Measurements from ENCODE around the gene DCAF6. TPM values are rescaled to one million over a fixed set of nuclear protein-coding genes. Genes with fewer than 3 reads are reported as not detected.
"Not testable (repeated sequence)": the region's sequence is repeated elsewhere in the genome, so short reads cannot be mapped to it uniquely, and the experiment has no call there.

The DCAF6 gene
- total RNA-seq, 2 donors from 2014 or later, result 28.1 to 33.0 TPM

DNA sequence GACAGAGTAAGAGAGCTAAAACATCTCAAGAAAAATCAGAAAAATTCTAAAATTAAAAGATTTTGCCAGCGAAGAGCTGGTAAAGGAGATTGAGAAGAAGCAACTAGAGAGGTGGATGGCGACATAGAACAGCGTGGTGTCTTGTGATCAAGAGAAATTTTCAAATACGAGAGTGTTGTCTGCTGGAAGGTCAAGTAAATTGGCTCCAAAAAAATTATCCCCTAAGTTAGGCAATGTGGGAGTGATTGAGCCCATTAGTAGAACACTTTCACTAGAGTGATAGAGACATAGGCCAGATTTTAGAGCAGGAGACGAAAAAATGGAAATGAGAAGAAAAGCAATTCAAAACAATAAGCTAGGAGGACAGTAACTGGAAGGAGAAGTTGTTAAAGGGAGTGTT, 94.7 kb downstream of the DCAF6 start:
- H3K27ac Mint-ChIP-seq, result no peak overlapping the region
- ATAC-seq, result no peak
- no peaks in the 10 kb centered on the region for H3K9me3 Mint-ChIP-seq

GRCh38 chr1:168031627-168032026, 95.1 kb downstream of the DCAF6 start:
- Mint-ChIP-seq H3K27ac (no peak overlapping the region), H3K9me3 (no peaks in the 10 kb centered on the region), H3K36me3 (no peaks in the 10 kb centered on the region)
- ATAC-seq (no peak), DNase-seq (ENCODE audit: low spot score in 2 of 2) (no peak)

More for the DNA sequence above, 94.7 kb downstream of the DCAF6 start:
- no peaks in the 10 kb centered on the region for H3K36me3 Mint-ChIP-seq
- no peak for DNase-seq (ENCODE audit: low spot score in 2 of 2)

- Mint-ChIP-seq H3K27ac (no peak overlapping the region), H3K36me3 (no peaks in the 10 kb centered on the region), H3K9me3 (no peaks in the 10 kb centered on the region)
- ATAC-seq, result no peak
- DNase-seq (ENCODE audit: low spot score in 2 of 2), result no peak
Measured at GRCh38 chr1:168032029-168032428, 95.5 kb downstream of the DCAF6 start.

GRCh38 chr1:168035345-168035744, 98.9 kb downstream of the DCAF6 start:
- ATAC-seq (no peak), DNase-seq (ENCODE audit: low spot score in 2 of 2) (no peak)
- H3K27ac Mint-ChIP-seq, result no peak overlapping the region
- no peaks in the 10 kb centered on the region for H3K9me3 Mint-ChIP-seq
- no peaks in the 10 kb centered on the region for H3K36me3 Mint-ChIP-seq

DNA sequence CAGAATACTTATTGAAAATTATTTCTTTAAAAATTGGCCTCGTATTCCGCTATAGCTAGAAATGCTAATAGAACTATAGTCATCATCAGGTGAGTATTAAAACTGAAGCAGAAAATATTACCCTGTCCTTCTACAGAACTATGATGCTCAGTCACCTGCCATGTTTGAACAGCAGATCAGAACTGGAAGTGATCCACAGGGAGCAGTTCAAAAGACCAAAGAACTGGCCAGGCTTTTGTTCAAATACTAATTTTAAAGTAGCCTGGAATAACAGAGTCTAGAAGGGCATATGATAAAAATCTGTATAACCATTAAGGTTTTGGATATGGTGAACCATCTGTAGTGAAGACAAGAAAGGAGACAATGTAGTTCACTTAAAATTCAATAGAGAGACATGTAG, 105.9 kb downstream of the DCAF6 start:
- ATAC-seq (no peak), DNase-seq (ENCODE audit: low spot score in 2 of 2) (no peak)
- Mint-ChIP-seq H3K27ac (no peak overlapping the region), H3K9me3 (no peaks in the 10 kb centered on the region), H3K36me3 (peaks cover 0 to 4% of the 10 kb centered on the region in 2 donors)

- H3K27ac Mint-ChIP-seq, result no peak overlapping the region
- ATAC-seq (no peak), DNase-seq (ENCODE audit: low spot score in 2 of 2) (no peak)
- H3K36me3 Mint-ChIP-seq, result peaks cover 0 to 4% of the 10 kb centered on the region in 2 donors
- no peaks in the 10 kb centered on the region for H3K9me3 Mint-ChIP-seq
Measured at GRCh38 chr1:168045311-168045710, 108.8 kb downstream of the DCAF6 start.

- no peak overlapping the region for H3K27ac Mint-ChIP-seq
- ATAC-seq, result no peak
- no peak for DNase-seq (ENCODE audit: low spot score in 2 of 2)
- no peaks in the 10 kb centered on the region for H3K36me3 Mint-ChIP-seq
- no peaks in the 10 kb centered on the region for H3K9me3 Mint-ChIP-seq
Measured at GRCh38 chr1:168050307-168050706, 113.8 kb downstream of the DCAF6 start.

- ATAC-seq (no peak), DNase-seq (ENCODE audit: low spot score in 2 of 2) (no peak)
- Mint-ChIP-seq H3K9me3 (no peaks in the 10 kb centered on the region), H3K36me3 (no peaks in the 10 kb centered on the region), H3K27ac (no peak overlapping the region)
Measured at GRCh38 chr1:168050880-168051279, 114.4 kb downstream of the DCAF6 start.

GRCh38 chr1:168053681-168054080, 117.2 kb downstream of the DCAF6 start:
- H3K9me3 Mint-ChIP-seq, result no peaks in the 10 kb centered on the region
- no peaks in the 10 kb centered on the region for H3K36me3 Mint-ChIP-seq
- DNase-seq (ENCODE audit: low spot score in 2 of 2) (no peak), ATAC-seq (no peak)
- no peak overlapping the region for H3K27ac Mint-ChIP-seq

DNA sequence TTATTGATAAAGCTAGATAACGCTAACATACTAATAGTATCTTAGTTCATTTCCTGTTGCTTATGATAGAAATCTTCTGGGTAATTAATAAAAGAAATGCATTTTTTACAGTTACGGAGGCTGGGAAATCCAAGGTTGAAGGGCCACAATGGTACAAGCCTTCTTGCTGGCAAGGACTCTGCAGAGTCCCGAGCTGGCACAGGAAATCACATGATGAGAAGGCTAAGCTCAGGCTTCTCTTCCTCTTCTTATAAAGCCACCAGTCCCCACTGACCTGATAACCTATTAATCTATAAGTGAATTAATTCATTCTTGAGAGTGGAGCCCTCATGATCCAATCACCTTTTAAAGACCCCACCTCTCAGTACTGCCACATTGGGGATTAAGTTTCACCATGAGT, 117.6 kb downstream of the DCAF6 start:
- Mint-ChIP-seq H3K36me3 (no peaks in the 10 kb centered on the region), H3K9me3 (no peaks in the 10 kb centered on the region), H3K27ac (no peak overlapping the region)
- DNase-seq (ENCODE audit: low spot score in 2 of 2) (no peak), ATAC-seq (no peak)

DNA sequence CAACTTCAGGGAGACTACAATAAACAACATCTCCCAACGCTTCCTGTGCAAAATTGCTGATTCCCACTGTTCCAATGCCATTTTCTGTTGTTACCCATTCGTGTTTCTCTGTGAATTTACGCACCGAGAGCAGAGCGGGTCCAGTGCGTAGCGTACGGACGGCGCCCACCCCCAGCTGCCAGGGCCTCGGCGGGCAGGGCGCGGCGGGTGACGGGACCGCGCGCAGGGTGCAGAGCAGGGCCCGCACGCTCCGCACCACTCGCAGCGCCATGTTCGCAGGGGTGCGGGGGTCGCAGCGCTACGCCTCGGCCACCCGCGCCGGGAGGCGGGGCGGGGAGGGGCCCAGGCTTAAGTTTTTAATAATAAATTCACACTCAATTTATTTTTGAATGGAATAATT, 119.7 kb downstream of the DCAF6 start:
- DNase-seq (ENCODE audit: low spot score in 2 of 2); H3K9me3 Mint-ChIP-seq; H3K36me3 Mint-ChIP-seq; H3K27ac Mint-ChIP-seq: not testable (repeated sequence)
- peak; percentile 52 to 63 for ATAC-seq

DNA sequence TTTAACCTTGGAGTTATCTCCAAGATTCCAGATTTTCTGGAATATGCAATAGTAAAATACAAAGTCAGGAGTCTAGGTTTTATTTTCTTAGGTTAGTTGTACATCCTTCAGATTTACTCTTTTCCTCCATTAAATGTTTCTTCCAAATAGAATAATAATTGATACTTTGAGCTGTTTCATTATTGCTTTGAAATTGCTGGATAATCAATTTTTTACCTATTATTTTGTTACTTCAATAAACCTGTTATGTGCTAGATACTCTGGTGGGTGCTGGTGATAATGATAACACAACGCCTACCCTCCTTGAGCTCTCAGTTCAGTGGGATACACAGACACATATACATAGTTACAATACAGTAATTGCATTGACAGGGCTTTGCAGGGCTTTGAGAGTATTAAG, 120.9 kb downstream of the DCAF6 start:
- Mint-ChIP-seq H3K27ac (no peak overlapping the region), H3K36me3 (no peaks in the 10 kb centered on the region), H3K9me3 (no peaks in the 10 kb centered on the region)
- DNase-seq (ENCODE audit: low spot score in 2 of 2) (no peak), ATAC-seq (no peak)

DNA sequence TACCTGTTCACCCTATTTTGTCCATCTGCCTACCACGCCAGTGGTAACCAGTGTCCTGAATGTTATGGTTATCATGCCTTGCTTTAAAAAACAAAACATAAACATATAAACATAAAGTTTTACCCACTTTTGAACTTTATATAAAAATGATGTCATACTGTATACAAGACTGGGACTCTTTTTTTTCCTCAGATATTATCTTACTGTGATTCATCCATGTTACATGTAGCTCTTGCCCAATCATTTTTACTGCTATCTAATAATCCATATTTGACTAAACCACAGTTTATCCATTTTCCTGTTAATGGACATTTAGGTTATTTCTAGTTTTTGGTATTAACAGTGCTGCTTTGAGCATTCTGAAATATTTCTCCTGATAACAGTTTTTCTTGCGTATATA, 121.4 kb downstream of the DCAF6 start:
- no peaks in the 10 kb centered on the region for H3K9me3 Mint-ChIP-seq
- DNase-seq (ENCODE audit: low spot score in 2 of 2) (no peak), ATAC-seq (no peak)
- H3K36me3 Mint-ChIP-seq, result no peaks in the 10 kb centered on the region
- H3K27ac Mint-ChIP-seq, result no peak overlapping the region

DNA sequence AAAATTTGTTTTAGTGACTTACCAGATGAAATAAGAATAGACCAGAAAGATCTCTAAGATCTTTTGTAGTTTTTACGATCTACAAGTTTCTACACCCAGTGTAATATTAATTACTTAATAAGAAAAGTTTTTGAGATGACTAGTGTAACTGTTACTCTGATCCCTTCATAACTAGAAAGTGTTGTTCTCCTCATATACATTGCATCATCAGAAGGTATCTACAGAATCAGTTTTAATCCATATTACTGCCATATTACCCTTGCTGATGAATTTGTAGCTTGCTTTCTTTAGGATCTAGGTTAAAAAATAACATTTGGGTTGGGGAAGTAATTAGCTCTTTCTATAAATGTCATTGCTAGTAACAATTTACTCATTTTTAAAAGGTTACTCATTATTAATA, 127.7 kb downstream of the DCAF6 start:
- Mint-ChIP-seq H3K9me3 (no peaks in the 10 kb centered on the region), H3K27ac (no peak overlapping the region), H3K36me3 (no peaks in the 10 kb centered on the region)
- no peak for ATAC-seq
- DNase-seq (ENCODE audit: low spot score in 2 of 2), result no peak

- Mint-ChIP-seq H3K27ac (no peak overlapping the region), H3K9me3 (no peaks in the 10 kb centered on the region), H3K36me3 (no peaks in the 10 kb centered on the region)
- no peak for ATAC-seq
- no peak for DNase-seq (ENCODE audit: low spot score in 2 of 2)
Measured at GRCh38 chr1:168065506-168065905, 129.0 kb downstream of the DCAF6 start.

- Mint-ChIP-seq H3K36me3 (no peaks in the 10 kb centered on the region), H3K9me3 (no peaks in the 10 kb centered on the region), H3K27ac (no peak overlapping the region)
- ATAC-seq (no peak), DNase-seq (ENCODE audit: low spot score in 2 of 2) (no peak)
Measured at GRCh38 chr1:168069384-168069783, 132.9 kb downstream of the DCAF6 start.

GRCh38 chr1:168079761-168080160, 143.3 kb downstream of the DCAF6 start:
- H3K36me3 Mint-ChIP-seq, result no peaks in the 10 kb centered on the region

GRCh38 chr1:168081373-168082007, 145.0 kb downstream of the DCAF6 start:
- Mint-ChIP-seq H3K9me3 (no peaks in the 10 kb centered on the region), H3K36me3 (no peaks in the 10 kb centered on the region), H3K27ac (peak overlapping the region in 1 of 2 donors; percentile 6)
- peak in 1 of 2 donors; percentile 25 for ATAC-seq
- peak in 1 of 2 donors; percentile 35 for DNase-seq (ENCODE audit: low spot score in 2 of 2)

More at GRCh38 chr1:168079761-168080160, 143.3 kb downstream of the DCAF6 start:
- no peaks in the 10 kb centered on the region for H3K9me3 Mint-ChIP-seq
- no peak for ATAC-seq
- no peak for DNase-seq (ENCODE audit: low spot score in 2 of 2)
- H3K27ac Mint-ChIP-seq, result no peak overlapping the region
